ENCODE measurements around the gene CPSF6. TPM values are rescaled to one million over a fixed set of nuclear protein-coding genes. Genes with fewer than 3 reads are reported as not detected.

The CPSF6 gene
- total RNA-seq, 2 experiments from 2014 or later: 94.1 to 98.9 TPM

GRCh38 chr12:69239922-69240630 lies 707 bp downstream of the CPSF6 start:
- Mint-ChIP-seq H3K36me3 (ENCODE audit: low read depth) (peaks cover 30% of the 10 kb centered on the region), H3K27me3 (no peaks in the 10 kb centered on the region), H3K4me3 (peak overlapping the region; percentile 99), H3K9me3 (no peaks in the 10 kb centered on the region), H3K27ac (peak overlapping the region; percentile 98), H3K4me1 (ENCODE audit: low read depth) (peaks cover 47% of the 10 kb centered on the region)
- intact Hi-C loops (cut with micrococcal nuclease): no loop called here
- TF ChIP-seq CTCF (IDR thresholded peaks at IDR 0.05): no peak
- ChIA-PET POLR2A (interaction anchor here (0.6 to 1.8 kb wide), 7 partner anchors 13 to 433 kb away, joined by 3 to 5 read pairs (median 3); partner anchors contain the start of gene MDM2), CTCF (no interaction called here)
- DNase-seq: peak; percentile 55
- peak; percentile 26 for ATAC-seq

DNA sequence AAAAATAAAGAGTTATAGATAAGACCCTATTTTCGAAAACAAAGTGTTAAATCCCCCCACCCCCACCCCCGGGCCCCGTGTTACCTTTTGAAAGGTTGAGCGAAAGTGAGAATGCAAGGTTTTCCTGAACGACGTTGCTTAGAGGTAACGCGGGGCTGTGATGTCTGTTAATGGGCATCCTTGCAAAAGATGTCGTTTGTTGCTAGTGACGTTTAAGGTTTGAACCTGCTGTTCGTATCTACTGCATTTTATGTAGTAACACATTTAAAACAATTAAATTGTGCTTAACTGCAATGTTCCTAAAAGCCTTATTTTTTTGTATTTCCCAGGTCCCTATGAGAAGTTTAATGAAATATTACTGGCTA lies 1.2 kb downstream of the CPSF6 start:
- peaks cover 30% of the 10 kb centered on the region for H3K36me3 Mint-ChIP-seq (ENCODE audit: low read depth)
- intact Hi-C loops (cut with micrococcal nuclease): no loop called here
- DNase-seq (peak; percentile 60), ATAC-seq (peak; percentile 18)
- no peak for TF ChIP-seq CTCF (IDR thresholded peaks at IDR 0.05)
- H3K27me3 Mint-ChIP-seq: no peaks in the 10 kb centered on the region
- peak overlapping the region; percentile 98 for H3K27ac Mint-ChIP-seq
- peak overlapping the region; percentile 99 for H3K4me3 Mint-ChIP-seq
- peaks cover 51% of the 10 kb centered on the region for H3K4me1 Mint-ChIP-seq (ENCODE audit: low read depth)
- H3K9me3 Mint-ChIP-seq: no peaks in the 10 kb centered on the region
- ChIA-PET POLR2A (interaction anchor here (0.6 to 1.8 kb wide), 4 partner anchors 14 to 117 kb away, joined by 3 to 5 read pairs (median 4); no protein-coding TSS in a partner anchor), CTCF (interaction anchor here (1.1 to 3.9 kb wide), 2 partner anchors 12 to 14 kb away, joined by 3 to 22 read pairs; no protein-coding TSS in a partner anchor)

GRCh38 chr12:69241438-69242092 lies 2.2 kb downstream of the CPSF6 start:
- intact Hi-C loops (cut with micrococcal nuclease): no loop called here
- no peak for ATAC-seq

DNA sequence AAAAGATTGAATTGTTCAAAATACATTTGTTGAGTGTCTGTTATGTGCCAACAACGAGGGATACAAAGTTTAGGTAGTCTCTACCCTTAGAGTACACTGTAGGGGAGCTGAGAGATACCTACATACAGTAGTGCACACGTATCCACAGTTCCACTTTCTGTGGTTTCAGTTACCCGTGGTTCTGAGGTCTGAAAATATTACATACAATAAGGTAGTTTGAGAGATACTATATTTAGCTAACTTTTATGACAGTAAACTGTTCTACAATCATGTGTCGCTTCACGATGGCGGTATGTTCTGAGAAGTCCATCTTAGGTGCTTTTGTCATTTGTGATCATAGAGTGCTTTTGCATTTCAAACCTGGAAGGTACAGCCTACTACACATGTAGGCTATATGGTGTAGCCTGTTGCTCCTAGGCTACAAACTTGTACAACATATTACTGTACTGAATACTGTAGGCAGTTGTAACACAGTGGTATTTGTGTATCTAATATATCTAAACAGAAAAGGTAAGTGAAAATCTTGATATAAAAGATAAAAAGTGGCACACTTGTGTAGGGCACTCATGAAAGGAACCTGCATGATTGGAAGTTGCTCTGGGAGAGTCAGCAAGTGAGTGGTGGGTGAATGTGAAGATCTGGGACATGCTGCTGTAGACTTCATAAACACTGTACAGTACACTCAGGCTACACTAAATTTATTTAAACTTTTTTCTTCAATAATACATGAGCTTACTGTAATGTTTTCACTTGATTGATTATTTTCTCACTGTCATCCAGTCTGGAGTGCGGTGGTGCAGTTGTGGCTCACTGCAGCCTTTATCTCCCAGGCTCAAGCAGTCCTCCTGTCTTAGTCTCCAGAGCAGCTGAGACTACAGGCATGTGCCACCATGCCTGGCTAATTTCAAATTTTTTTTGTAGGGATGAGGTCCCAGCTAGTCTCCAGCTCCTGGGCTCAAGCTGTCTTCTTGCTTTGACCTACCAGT lies 4.0 kb downstream of the CPSF6 start:
- Mint-ChIP-seq H3K9me3 (no peaks in the 10 kb centered on the region), H3K4me3 (peak overlapping the region; percentile 99), H3K27me3 (no peaks in the 10 kb centered on the region), H3K27ac (peak overlapping the region; percentile 57), H3K4me1 (ENCODE audit: low read depth) (peaks cover 66% of the 10 kb centered on the region), H3K36me3 (ENCODE audit: low read depth) (peaks cover 39% of the 10 kb centered on the region)
- intact Hi-C loops (cut with micrococcal nuclease): no loop called here
- no peak for ATAC-seq
- ChIA-PET CTCF (interaction anchor here (1.0 to 5.4 kb wide), 4 partner anchors 9 to 89 kb away, joined by 3 to 36 read pairs (median 13); no protein-coding TSS in a partner anchor), POLR2A (interaction anchor here (0.8 to 2.0 kb wide), 3 partner anchors 9 to 91 kb away, joined by 3 to 8 read pairs (median 6); no protein-coding TSS in a partner anchor)
- no peak for TF ChIP-seq CTCF (IDR thresholded peaks at IDR 0.05)
- peak; percentile 15 for DNase-seq

More at GRCh38 chr12:69241438-69242092, 2.2 kb downstream of the CPSF6 start:
- H3K27me3 Mint-ChIP-seq: no peaks in the 10 kb centered on the region
- CTCF ChIA-PET: interaction anchor here (0.6 to 5.4 kb wide), 5 partner anchors 10 to 85 kb away, joined by 3 to 36 read pairs (median 3); no protein-coding TSS in a partner anchor
- no peak for DNase-seq
- H3K4me1 Mint-ChIP-seq (ENCODE audit: low read depth): peaks cover 59% of the 10 kb centered on the region
- TF ChIP-seq CTCF (IDR thresholded peaks at IDR 0.05): no peak
- H3K27ac Mint-ChIP-seq: peak overlapping the region; percentile 34
- H3K4me3 Mint-ChIP-seq: peak overlapping the region; percentile 99
- no peaks in the 10 kb centered on the region for H3K9me3 Mint-ChIP-seq
- POLR2A ChIA-PET: interaction anchor here (2.0 kb wide), 1 partner anchor 11 kb away, joined by 8 read pairs; no protein-coding TSS in a partner anchor
- H3K36me3 Mint-ChIP-seq (ENCODE audit: low read depth): peaks cover 30% of the 10 kb centered on the region
